Pancreas (tissue), 10 donors: ENCODE data around the gene ACSL5. TPM values are rescaled to one million over a fixed set of nuclear protein-coding genes. Genes with fewer than 3 reads are reported as not detected.
"Not testable (repeated sequence)": the region's sequence is repeated elsewhere in the genome, so short reads cannot be mapped to it uniquely, and the experiment has no call there.

Source experiments
- ATAC-seq, 4 donors: fragments of 200-7000 bp; cut with Tn5 transposase; one replicate each; pipeline versions ENCODE4 v1.8.0 to v1.9.1; 2020; ENCODE audit warnings: mild to moderate bottlenecking in 4 of 4, moderate library complexity in 4 of 4
- DNase-seq, 6 donors: peaks; one replicate each; pipeline ENCODE4 v3.0.0-alpha.2; 2020
- FAIRE-seq: peaks from 2 replicates; lab custom pipeline; 2012; peaks lifted over from hg19 to GRCh38; lab: Jason Lieb, UNC
- H3K27ac ChIP-seq, 4 donors: fragments of 200-600 bp; sonication (generic); 1 replicate in 3 of 4; 2 replicates in 1 of 4; pipeline versions ENCODE4 v1.5.0 to v1.8.0; 2020
- H3K27me3 ChIP-seq, 4 donors: fragments of 200-600 bp; one replicate each; pipeline ENCODE4 v1.8.0; 2021
- H3K36me3 ChIP-seq, 3 donors: fragments of 200-600 bp; sonication (generic) in 1 of 3; one replicate each; pipeline versions ENCODE4 v1.5.0 to v1.8.0; 2020 to 2021
- H3K4me1 ChIP-seq, 3 donors: fragments of 200-600 bp; one replicate each; pipeline ENCODE4 v1.8.0; 2021
- H3K4me3 ChIP-seq, 4 donors: fragments of 200-600 bp; sonication (generic) in 2 of 4; one replicate each; pipeline versions ENCODE4 v1.5.0 to v1.8.0; 2020 to 2021
- H3K9me3 ChIP-seq, 4 donors: fragments of 200-600 bp; one replicate each; pipeline ENCODE4 v1.8.0; 2021
- WGBS, 2 donors: extraction: QIAGEN DNeasy Blood & Tissue Kit; methylation state at CpG; one replicate each; pipeline ENCODE4 v1.1.7; 2013; 5-methylcytosine and 5-hydroxymethylcytosine counted together
- intact Hi-C, 3 donors: fragments of 100-400 bp; cut with DNase I; formaldehyde crosslinking; loops; one replicate each; pipeline versions ENCODE4 v1.11.1 to v1.14.2; 2022
- polyA plus RNA-seq, 2 donors: library from polyadenylated mRNA; stranded (reverse); fragments of 200-250 nt; gene quantifications; one replicate each; pipeline ENCODE4 v1.2.3, GENCODE V29; 2013
- total RNA-seq, 6 donors: library from RNA; stranded (reverse); fragmentation: NEBNext Ultra II Directional in 4 of 6; extraction: Animal tissue kit (Norgen Biotek cat#: 25700) in 4 of 6; gene quantifications; one replicate each; pipeline versions ENCODE4 v1.2.1 to v1.2.4, GENCODE V29; 2021 to 2023
- TF ChIP-seq, protein P1 (sequence below), 4 donors: fragments of 200-600 bp; sonication (generic) in 3 of 4; IDR thresholded peaks; one replicate each; pipeline versions ENCODE4 v1.5.0 to v1.8.0; 2021; ENCODE audit warnings: antibody characterized with exemption in 4 of 4
- donor health status: healthy with polysubstance abuse.
- donor health status: DM: no; HTN: no; CAD: no; lungs with moderate emphysema.
- donor health status: DM: no; HTN: no; CAD: no.
- donor health status: control.
- donor health status: control.
- donor health status: Bipolar disorder and iron deficiency.
- donor health status: DM: yes; HTN: yes; CAD: no.
- donor health status: DM: no; HTN: no; CAD: no.
- donor health status: DM: no; HTN: no; CAD: no.
- donor health status: DM: yes; HTN: yes; CAD: no.

ACSL5 gene
- total and polyA plus RNA-seq, 8 donors = 2.2 to 7.2 (median 3.7) TPM

GRCh38 chr10:112375721-112376395 is 1.9 kb downstream of the ACSL5 start:
- H3K36me3 ChIP-seq = no peaks in the 10 kb centered on the region

GRCh38 chr10:112376396-112376790 is 2.5 kb downstream of the ACSL5 start:
- intact Hi-C loops = no loop called here
- H3K9me3 ChIP-seq = no peaks in the 10 kb centered on the region
- ATAC-seq (peak in 3 of 4 donors; percentile 6 to 17 (median 13)), DNase-seq (no peak), FAIRE-seq (no peak)
- H3K4me3 ChIP-seq = peak overlapping the region in 2 of 4 donors; percentile 17 to 37
- H3K27ac ChIP-seq = peak overlapping the region in 3 of 4 donors; percentile 35 to 62 (median 51)
- TF ChIP-seq, protein P1, sequence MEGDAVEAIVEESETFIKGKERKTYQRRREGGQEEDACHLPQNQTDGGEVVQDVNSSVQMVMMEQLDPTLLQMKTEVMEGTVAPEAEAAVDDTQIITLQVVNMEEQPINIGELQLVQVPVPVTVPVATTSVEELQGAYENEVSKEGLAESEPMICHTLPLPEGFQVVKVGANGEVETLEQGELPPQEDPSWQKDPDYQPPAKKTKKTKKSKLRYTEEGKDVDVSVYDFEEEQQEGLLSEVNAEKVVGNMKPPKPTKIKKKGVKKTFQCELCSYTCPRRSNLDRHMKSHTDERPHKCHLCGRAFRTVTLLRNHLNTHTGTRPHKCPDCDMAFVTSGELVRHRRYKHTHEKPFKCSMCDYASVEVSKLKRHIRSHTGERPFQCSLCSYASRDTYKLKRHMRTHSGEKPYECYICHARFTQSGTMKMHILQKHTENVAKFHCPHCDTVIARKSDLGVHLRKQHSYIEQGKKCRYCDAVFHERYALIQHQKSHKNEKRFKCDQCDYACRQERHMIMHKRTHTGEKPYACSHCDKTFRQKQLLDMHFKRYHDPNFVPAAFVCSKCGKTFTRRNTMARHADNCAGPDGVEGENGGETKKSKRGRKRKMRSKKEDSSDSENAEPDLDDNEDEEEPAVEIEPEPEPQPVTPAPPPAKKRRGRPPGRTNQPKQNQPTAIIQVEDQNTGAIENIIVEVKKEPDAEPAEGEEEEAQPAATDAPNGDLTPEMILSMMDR (IDR thresholded peaks at IDR 0.05) = no peak
- H3K36me3 ChIP-seq = no peaks in the 10 kb centered on the region
- 65 to 74% methylated on average over 11 of the region's 11 CpGs for WGBS, 2 donors
- H3K27me3 ChIP-seq = no peaks in the 10 kb centered on the region
- H3K4me1 ChIP-seq = no peaks in the 10 kb centered on the region

More at GRCh38 chr10:112375721-112376395, 1.9 kb downstream of the ACSL5 start:
- intact Hi-C loops = no loop called here
- H3K27me3 ChIP-seq = no peaks in the 10 kb centered on the region
- H3K27ac ChIP-seq = peak overlapping the region; percentile 27 to 62 (median 43)
- WGBS, 2 donors = 34 to 40% methylated on average over 16 of the region's 16 CpGs
- FAIRE-seq = no peak
- H3K4me1 ChIP-seq = no peaks in the 10 kb centered on the region
- peak in 4 of 6 donors; percentile 30 to 50 (median 38) for DNase-seq
- H3K9me3 ChIP-seq = no peaks in the 10 kb centered on the region
- peak overlapping the region in 2 of 4 donors; percentile 17 to 37 for H3K4me3 ChIP-seq
- ATAC-seq = peak; percentile 53 to 93 (median 88)
- TF ChIP-seq, protein P1 (IDR thresholded peaks at IDR 0.05) = no peak

GRCh38 chr10:112377116-112377515 is 3.2 kb downstream of the ACSL5 start:
- H3K27me3 ChIP-seq, FAIRE-seq, H3K4me3 ChIP-seq, H3K27ac ChIP-seq, H3K4me1 ChIP-seq, ATAC-seq, intact Hi-C loops, H3K36me3 ChIP-seq, H3K9me3 ChIP-seq, DNase-seq: not testable (repeated sequence)
- WGBS, 2 donors = 88 to 95% methylated on average over 9 of the region's 9 CpGs

DNA sequence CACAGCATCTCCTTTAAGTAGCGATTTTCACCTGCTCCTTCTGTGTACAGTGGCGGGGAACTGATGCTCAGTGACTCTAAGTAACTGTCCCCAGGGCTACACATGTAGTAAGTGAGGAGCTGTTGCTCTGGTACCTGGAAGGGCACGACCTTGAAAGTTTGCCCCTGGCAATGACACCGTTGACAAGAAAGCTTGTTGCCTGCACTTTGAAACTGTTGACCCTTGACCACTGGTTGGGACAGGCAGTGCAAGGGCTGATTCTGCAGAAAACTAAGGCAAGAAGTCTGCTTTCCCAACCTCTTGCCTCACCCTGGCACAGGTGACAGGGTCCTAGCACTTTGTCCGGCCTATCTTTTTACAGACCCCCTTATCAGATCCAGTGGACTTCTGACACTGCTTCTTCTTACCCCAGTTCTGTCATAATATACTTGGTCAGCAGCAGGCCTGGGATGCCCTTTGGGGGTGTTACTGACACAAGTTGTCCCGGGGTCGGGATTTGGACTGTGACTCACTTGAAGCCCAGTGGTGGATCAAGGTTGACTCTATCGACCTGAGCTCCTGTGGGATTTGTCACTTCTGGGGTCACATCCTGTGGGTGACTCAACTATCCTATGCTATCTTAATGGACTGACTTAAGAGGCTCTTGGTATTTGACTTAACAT is 5.8 kb downstream of the ACSL5 start:
- Histone ChIP-seq H3K36me3 (no peaks in the 10 kb centered on the region), H3K4me3 (no peak overlapping the region), H3K4me1 (no peaks in the 10 kb centered on the region), H3K27me3 (no peaks in the 10 kb centered on the region), H3K27ac (no peak overlapping the region), H3K9me3 (no peaks in the 10 kb centered on the region)
- no peak for DNase-seq
- intact Hi-C loops = no loop called here
- ATAC-seq = no peak
- TF ChIP-seq, protein P1 (IDR thresholded peaks at IDR 0.05) = no peak
- FAIRE-seq = no peak
- WGBS, 2 donors = 73 to 75% methylated on average over 8 of the region's 8 CpGs

DNA sequence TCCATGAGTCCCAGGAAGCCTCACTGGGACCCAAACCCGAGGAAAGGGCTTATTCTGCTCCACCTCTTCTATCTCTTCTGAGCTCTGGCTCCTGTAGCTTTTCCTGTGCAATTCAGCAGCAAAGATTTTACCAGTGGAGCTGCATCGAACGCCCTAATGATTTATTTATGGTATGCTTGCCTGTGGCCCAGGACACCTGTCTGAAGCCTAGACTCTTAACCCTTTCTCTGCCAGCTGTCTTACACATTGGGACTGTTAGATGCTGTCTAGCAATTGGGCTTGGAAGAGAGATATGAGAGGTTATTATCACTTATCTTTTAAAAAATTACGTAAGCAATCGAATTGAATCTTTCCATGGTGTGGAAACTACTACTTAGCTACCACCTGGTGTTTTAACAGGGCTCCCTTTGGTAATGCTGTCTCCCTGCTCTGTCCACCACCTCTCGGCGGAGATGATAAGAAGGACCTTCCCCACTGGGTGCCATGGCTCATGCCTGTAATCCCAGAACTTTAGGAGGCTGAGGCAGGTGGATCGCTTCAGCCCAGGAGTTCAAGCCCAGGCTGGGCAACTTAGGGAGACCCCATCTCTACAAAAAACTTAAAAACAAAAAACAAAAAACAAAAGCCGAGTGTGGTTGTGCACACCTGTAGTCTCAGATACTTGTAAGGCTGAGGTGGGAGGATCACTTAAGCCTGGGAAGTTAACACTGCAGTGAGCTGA is 8.8 kb downstream of the ACSL5 start:
- Histone ChIP-seq H3K4me3 (no peak overlapping the region), H3K27me3 (no peaks in the 10 kb centered on the region), H3K9me3 (no peaks in the 10 kb centered on the region), H3K36me3 (no peaks in the 10 kb centered on the region), H3K4me1 (no peaks in the 10 kb centered on the region), H3K27ac (no peak overlapping the region)
- intact Hi-C loops = no loop called here
- 48% methylated on average over 9 of the region's 9 CpGs for WGBS, 2 donors
- FAIRE-seq (no peak), DNase-seq (no peak), ATAC-seq (no peak)
- TF ChIP-seq, protein P1 (IDR thresholded peaks at IDR 0.05) = no peak
